Panc1 (cell line): Measurements from ENCODE around the gene NNMT.

Experiments
- POLR2AphosphoS5 ChIP-seq: IDR thresholded peaks from 2 replicates; pipeline ENCODE4 v1.6.1; 2012; ENCODE audit warnings: mild to moderate bottlenecking, low read depth, low read length, moderate library complexity
- TF ChIP-seq, protein P1 (sequence below): fragments of 450-650 bp; IDR thresholded peaks from 2 replicates; pipeline ENCODE4 v1.5.1; 2017; ENCODE audit warnings: mild to moderate bottlenecking

DNA sequence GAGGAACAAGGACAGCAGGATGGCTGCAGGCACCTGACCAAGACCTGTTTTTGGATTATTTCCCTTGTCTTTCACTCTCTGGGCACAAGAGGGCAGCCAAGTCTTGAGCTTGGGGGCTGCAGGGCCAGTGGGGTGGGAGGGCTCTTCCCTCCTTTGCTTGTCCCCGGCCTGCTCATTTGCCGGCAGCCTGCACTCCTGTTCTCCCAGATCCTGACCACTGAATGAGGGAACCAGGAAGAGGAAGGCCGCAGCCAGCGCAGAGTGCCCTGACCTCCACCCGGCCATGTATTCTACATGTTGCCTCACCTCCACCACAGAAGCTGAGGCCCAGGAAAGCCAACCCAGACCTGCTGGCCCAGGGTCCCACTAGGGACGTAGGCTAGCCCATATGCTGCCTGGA lies 15.5 kb upstream of the NNMT start:
- TF ChIP-seq, protein P1, sequence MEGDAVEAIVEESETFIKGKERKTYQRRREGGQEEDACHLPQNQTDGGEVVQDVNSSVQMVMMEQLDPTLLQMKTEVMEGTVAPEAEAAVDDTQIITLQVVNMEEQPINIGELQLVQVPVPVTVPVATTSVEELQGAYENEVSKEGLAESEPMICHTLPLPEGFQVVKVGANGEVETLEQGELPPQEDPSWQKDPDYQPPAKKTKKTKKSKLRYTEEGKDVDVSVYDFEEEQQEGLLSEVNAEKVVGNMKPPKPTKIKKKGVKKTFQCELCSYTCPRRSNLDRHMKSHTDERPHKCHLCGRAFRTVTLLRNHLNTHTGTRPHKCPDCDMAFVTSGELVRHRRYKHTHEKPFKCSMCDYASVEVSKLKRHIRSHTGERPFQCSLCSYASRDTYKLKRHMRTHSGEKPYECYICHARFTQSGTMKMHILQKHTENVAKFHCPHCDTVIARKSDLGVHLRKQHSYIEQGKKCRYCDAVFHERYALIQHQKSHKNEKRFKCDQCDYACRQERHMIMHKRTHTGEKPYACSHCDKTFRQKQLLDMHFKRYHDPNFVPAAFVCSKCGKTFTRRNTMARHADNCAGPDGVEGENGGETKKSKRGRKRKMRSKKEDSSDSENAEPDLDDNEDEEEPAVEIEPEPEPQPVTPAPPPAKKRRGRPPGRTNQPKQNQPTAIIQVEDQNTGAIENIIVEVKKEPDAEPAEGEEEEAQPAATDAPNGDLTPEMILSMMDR: peak; percentile 72
- TF ChIP-seq POLR2AphosphoS5: no peak
